ENCODE measurements around the gene ASMT.

DNA sequence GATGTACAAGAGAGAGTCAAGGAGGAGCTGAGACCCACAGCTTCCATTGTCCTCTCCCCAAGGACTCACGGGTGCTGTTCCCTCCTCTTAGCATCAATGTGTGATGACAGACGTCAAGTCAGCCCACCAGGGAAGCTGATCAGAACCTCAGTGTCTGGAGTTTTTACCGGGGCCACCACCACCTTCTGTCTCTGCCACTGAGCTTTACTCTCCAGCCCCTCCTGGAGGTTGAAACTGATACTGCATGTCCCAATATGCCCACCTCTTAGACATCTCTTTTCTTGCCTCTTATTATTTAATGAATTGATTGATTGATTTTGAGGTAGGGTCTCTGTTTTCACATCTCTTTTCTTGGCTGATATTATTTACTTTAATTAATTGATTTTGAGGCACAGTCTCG is 33.7 kb upstream of the ASMT start:
- TF ChIP-seq, protein P1, sequence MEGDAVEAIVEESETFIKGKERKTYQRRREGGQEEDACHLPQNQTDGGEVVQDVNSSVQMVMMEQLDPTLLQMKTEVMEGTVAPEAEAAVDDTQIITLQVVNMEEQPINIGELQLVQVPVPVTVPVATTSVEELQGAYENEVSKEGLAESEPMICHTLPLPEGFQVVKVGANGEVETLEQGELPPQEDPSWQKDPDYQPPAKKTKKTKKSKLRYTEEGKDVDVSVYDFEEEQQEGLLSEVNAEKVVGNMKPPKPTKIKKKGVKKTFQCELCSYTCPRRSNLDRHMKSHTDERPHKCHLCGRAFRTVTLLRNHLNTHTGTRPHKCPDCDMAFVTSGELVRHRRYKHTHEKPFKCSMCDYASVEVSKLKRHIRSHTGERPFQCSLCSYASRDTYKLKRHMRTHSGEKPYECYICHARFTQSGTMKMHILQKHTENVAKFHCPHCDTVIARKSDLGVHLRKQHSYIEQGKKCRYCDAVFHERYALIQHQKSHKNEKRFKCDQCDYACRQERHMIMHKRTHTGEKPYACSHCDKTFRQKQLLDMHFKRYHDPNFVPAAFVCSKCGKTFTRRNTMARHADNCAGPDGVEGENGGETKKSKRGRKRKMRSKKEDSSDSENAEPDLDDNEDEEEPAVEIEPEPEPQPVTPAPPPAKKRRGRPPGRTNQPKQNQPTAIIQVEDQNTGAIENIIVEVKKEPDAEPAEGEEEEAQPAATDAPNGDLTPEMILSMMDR (conservative IDR thresholded peaks at IDR 0.05) = peak; percentile 32
- no peak for TF ChIP-seq ZFX (IDR thresholded peaks at IDR 0.05)
